AG04450 (cell line): ENCODE data around the gene RBM24. TPM values are rescaled to one million over a fixed set of nuclear protein-coding genes. Genes with fewer than 3 reads are reported as not detected.

Source experiments
- CTCF ChIA-PET: fragments of 300-600, 350-600 bp; formaldehyde crosslinking; extraction: SDS; loops from one replicate; lab custom pipeline; 2022; ENCODE audit warnings: antibody characterized with exemption, inconsistent platforms; lab: Charles Lee
- POLR2A ChIA-PET: fragments of 350-600 bp; formaldehyde crosslinking; extraction: SDS; loops from one replicate; lab custom pipeline; 2021; ENCODE audit warnings: antibody characterized with exemption, inconsistent platforms; lab: Yijun Ruan, JAX
- DNase-seq: peaks from one replicate; pipeline ENCODE4 v3.0.0-alpha.2; 2011; ENCODE audit warnings: low read depth, low spot score
- H3K27ac ChIP-seq: one replicate; pipeline ENCODE4 v1.5.1; 2012; ENCODE audit warnings: low read depth, low read length, control low read depth
- H3K27me3 ChIP-seq: one replicate; pipeline ENCODE4 v1.6.0; 2012; ENCODE audit warnings: low read length; ENCODE audit not compliant: control insufficient read depth, insufficient read depth
- H3K4me3 ChIP-seq: 2 replicates; pipeline ENCODE4 v1.5.1; 2011; ENCODE audit warnings: mild to moderate bottlenecking, low read depth, low read length, control low read depth
- H3K9me3 ChIP-seq: 2 replicates; pipeline ENCODE4 v1.5.1; 2012; ENCODE audit warnings: low read length; ENCODE audit not compliant: control insufficient read depth, insufficient read depth
- CTCF ChIP-seq: IDR thresholded peaks from 2 replicates; pipeline ENCODE4 v1.5.1; 2011; ENCODE audit warnings: low read depth, low read length, control low read depth, inconsistent platforms
- polyA minus RNA-seq: library from RNA; depleted of rRNA, polyadenylated mRNA; stranded (reverse); fragments of >200 nt; gene quantifications from 2 replicates; pipeline ENCODE4 v1.2.3, GENCODE V29; 2011; rRNA and poly(A)+ RNA removed
- polyA plus RNA-seq: library from polyadenylated mRNA; depleted of rRNA; stranded (reverse); fragments of >200 nt; gene quantifications from 2 replicates; pipeline ENCODE4 v1.2.3, GENCODE V29; 2011; rRNA removed

Gene RBM24
- 9.1 and 11.3 TPM in 2 replicates for polyA plus RNA-seq
- 17.4 and 24.8 TPM in 2 replicates for polyA minus RNA-seq

GRCh38 chr6:17281100-17281496 lies at the start of gene RBM24:
Gene RBM24 (plus strand): TSS chr6:17281361. CDS start chr6:17281582, 221 bp downstream.
- POLR2A ChIA-PET, result interaction anchor here (1.1 kb wide), 1 partner anchor 24 kb away, joined by 3 read pairs; no protein-coding TSS in a partner anchor
- peak within 1 kb of the TSS; percentile 91 for H3K4me3 ChIP-seq
- H3K9me3 ChIP-seq, result no peaks in the 10 kb centered on the region; the same call in 1 of the 2 replicates
- DNase-seq, result peak; percentile 49
- no peaks in the 10 kb centered on the region for H3K27me3 ChIP-seq
- peak within 1 kb of the TSS; percentile 39 for H3K27ac ChIP-seq
- CTCF ChIA-PET, result interaction anchor here (0.6 to 1.5 kb wide), 4 partner anchors 13 to 303 kb away, joined by 3 to 8 read pairs (median 4); no protein-coding TSS in a partner anchor
- peak; percentile 46 for TF ChIP-seq CTCF

- H3K27ac ChIP-seq, result no peak overlapping the region
- TF ChIP-seq CTCF, result no peak
- no peak overlapping the region for H3K4me3 ChIP-seq
- peaks cover 5% of the 10 kb centered on the region for H3K27me3 ChIP-seq
- POLR2A ChIA-PET, result interaction anchor here (0.7 kb wide), 1 partner anchor 17 kb away, joined by 10 read pairs; no protein-coding TSS in a partner anchor
- CTCF ChIA-PET, result no interaction called here
- peaks cover 4% of the 10 kb centered on the region; the same call in 1 of the 2 replicates for H3K9me3 ChIP-seq
- DNase-seq, result no peak
These were observed 47.6 kb upstream of the RBM24 start for GRCh38 chr6:17233531-17233930.

- POLR2A ChIA-PET, result no interaction called here
- DNase-seq, result no peak
- no peak overlapping the region for H3K4me3 ChIP-seq
- H3K27ac ChIP-seq, result no peak overlapping the region
- CTCF ChIA-PET, result interaction anchor here (0.7 kb wide), 1 partner anchor 158 kb away, joined by 3 read pairs; no protein-coding TSS in a partner anchor
- peaks cover 10% of the 10 kb centered on the region for H3K27me3 ChIP-seq
- peaks cover 4% of the 10 kb centered on the region; the same call in 1 of the 2 replicates for H3K9me3 ChIP-seq
- TF ChIP-seq CTCF, result no peak
These were observed 43.9 kb upstream of the RBM24 start for GRCh38 chr6:17237246-17237645.

- no peaks in the 10 kb centered on the region for H3K9me3 ChIP-seq
- CTCF ChIA-PET, result no interaction called here
- no peak for DNase-seq
- H3K27me3 ChIP-seq, result peaks cover 11% of the 10 kb centered on the region
- POLR2A ChIA-PET, result interaction anchor here (0.6 kb wide), 1 partner anchor 43 kb away, joined by 7 read pairs; no protein-coding TSS in a partner anchor
- no peak overlapping the region for H3K27ac ChIP-seq
- no peak overlapping the region for H3K4me3 ChIP-seq
- TF ChIP-seq CTCF, result no peak
These were observed 41.9 kb upstream of the RBM24 start for GRCh38 chr6:17239260-17239659.

GRCh38 chr6:17240803-17241500 lies 40.2 kb upstream of the RBM24 start:
- peaks cover 8% of the 10 kb centered on the region for H3K27me3 ChIP-seq
- DNase-seq, result no peak
- no peak overlapping the region for H3K27ac ChIP-seq
- H3K9me3 ChIP-seq, result no peaks in the 10 kb centered on the region
- no peak overlapping the region for H3K4me3 ChIP-seq
- POLR2A ChIA-PET, result no interaction called here
- CTCF ChIA-PET, result no interaction called here
- TF ChIP-seq CTCF, result no peak
